Measurements from ENCODE around the gene PRTFDC1.

- no peak for TF ChIP-seq CTCF (conservative IDR thresholded peaks at IDR 0.05)
- TF ChIP-seq EZH2 (IDR thresholded peaks at IDR 0.05; ENCODE audit: low read depth): no peak
Observed at GRCh38 chr10:24911029-24911428, 41.4 kb downstream of the PRTFDC1 start.
